Measurements from ENCODE around the gene PLA2G4F.

DNA sequence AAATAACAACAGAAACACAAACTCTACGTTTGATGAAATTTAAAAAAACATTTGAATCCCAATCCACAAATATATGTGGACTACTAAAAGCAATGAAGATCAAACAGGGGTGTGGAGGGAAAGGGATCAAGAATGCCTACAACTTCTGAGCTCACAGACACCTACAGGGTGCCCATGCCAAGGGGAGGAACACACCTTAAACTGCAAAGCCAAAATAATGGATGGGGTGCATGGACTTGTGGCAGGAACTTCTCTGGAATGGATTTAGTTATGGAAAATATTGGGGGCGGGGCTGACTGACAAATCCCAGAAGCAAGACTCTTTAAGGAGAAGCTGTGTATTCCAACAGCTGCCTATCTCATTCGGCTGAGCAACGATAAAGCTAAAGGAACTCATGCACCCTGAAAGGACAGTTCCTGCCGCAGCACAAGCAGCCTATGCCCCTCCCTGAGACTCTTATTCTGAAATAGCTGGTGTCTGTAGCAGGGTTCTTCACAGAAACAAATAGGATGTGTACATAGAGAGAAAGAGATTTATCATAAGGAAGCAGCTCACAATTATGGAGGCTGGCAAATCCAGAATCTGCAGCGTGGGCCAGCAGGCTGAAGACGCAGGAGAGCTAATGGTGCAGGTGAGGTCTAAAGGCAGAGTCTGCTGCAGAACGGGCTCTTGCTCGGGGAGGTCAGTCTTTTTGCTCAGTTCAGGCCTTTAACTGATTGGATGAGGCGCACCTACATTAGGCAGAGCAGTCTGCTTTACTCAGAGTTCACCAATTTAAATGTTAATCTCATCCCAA lies 37.6 kb downstream of the PLA2G4F start:
- TF ChIP-seq YY1 (IDR thresholded peaks at IDR 0.05; ENCODE audit: insufficient read depth, insufficient read length), result no peak
- no peak for TF ChIP-seq SUZ12 (IDR thresholded peaks at IDR 0.05; ENCODE audit: extremely low read depth, insufficient read depth, insufficient read length)
